Measurements from ENCODE around the gene PUS3.
"Not testable (repeated sequence)": the region's sequence is repeated elsewhere in the genome, so short reads cannot be mapped to it uniquely, and the experiment has no call there.

The PUS3 gene

DNA sequence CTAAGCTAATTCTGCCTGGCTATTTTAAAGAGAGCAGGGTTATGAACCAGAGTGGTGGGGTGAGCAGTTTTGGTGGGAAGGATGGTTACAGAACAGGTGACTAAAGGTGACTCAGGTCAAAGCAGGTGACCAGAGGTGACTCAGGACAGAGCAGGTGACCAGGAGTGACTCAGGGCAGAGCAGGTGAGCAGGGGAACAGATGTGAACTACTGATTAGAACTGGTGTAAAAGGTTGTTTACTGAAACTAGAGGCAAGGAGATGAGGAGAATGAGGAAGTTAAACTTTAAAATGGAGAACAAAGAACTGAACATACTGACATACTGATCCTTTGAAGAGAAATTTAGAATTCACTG, 30.9 kb downstream of the PUS3 start:
- no peak for DNase-seq (ENCODE audit: low read depth in 4 of 4, low spot score in 1 of 4)

GRCh38 chr11:125871391-125872137, 31.4 kb downstream of the PUS3 start:
- DNase-seq (ENCODE audit: low read depth in 4 of 4, low spot score in 1 of 4): no peak

GRCh38 chr11:125869521-125869920, 33.5 kb downstream of the PUS3 start:
- DNase-seq (ENCODE audit: low read depth in 4 of 4, low spot score in 1 of 4): no peak

DNA sequence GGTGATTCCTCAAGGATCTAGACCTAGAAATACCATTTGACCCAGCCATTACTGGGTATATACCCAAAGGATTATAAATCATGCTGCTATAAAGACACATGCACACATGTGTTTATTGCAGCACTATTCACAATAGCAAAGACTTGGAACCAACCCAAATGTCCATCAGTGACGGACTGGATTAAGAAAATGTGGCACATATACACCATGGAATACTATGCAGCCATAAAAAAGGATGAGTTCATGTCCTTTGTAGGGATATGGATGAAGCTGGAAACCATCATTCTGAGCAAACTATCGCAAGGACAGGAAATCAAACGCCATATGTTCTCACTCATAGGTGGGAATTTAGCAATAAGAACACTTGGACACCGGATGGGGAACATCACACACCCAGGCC, 37.7 kb downstream of the PUS3 start:
- not testable (repeated sequence) for DNase-seq (ENCODE audit: low read depth in 4 of 4, low spot score in 1 of 4)

- DNase-seq (ENCODE audit: low read depth in 4 of 4, low spot score in 1 of 4): not testable (repeated sequence)
Measured at GRCh38 chr11:125862786-125863185, 40.2 kb downstream of the PUS3 start.

DNA sequence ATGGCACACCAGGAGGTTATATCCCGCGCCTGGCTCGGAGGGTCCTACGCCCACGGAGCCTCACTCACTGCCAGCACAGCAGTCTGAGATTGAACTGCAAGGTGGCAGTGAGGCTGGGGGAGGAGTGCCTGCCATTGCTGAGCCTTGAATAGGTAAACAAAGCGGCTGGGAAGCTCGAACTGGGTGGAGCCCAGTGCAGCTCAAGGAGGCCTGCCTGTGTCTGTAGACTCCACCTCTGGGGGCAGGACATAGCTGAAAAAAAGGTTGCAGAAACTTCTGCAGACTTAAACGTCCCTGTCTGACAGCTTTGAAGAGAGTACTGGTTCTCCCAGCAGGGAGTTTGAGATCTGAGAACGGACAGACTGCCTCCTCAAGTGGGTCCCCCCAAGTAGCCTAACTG, 45.3 kb downstream of the PUS3 start:
- not testable (repeated sequence) for DNase-seq (ENCODE audit: low read depth in 4 of 4, low spot score in 1 of 4)

DNA sequence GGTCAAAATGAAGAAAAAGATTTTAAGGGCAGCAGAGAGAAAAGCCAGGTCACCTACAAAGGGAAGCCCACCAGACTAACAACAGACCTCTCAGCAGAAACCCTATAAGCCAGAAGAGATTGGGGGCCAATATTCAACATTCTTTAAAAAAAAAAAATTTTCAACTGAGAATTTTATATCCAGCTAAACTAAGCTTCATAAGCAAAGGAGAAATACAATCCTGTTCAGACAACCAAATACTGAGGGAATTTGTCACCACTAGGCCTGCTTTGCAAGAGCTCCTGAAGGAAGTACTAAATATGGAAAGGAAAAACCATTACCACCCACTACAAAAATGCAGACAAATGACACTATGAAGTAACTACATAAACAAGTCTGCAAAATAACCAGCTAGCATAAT, 56.8 kb downstream of the PUS3 start:
- no peak for DNase-seq (ENCODE audit: low read depth in 4 of 4, low spot score in 1 of 4)
